WTC11 (cell line): ENCODE measurements around the gene HELZ.

Source experiments
- ARID4B ChIP-seq: sonication (generic); formaldehyde crosslinking; IDR thresholded peaks from 2 replicates; pipeline ENCODE4 v1.8.0; 2023; ENCODE audit warnings: missing genetic modification reagents, mild to moderate bottlenecking, borderline replicate concordance
- ATF6 ChIP-seq: sonication (generic); formaldehyde crosslinking; IDR thresholded peaks from 2 replicates; pipeline ENCODE4 v1.8.1; 2023; ENCODE audit warnings: mild to moderate bottlenecking, missing genetic modification reagents
- CTCF ChIP-seq: fragments of 200-600 bp; IDR thresholded peaks from 2 replicates; pipeline ENCODE4 v1.8.0; 2022; ENCODE audit warnings: antibody characterized with exemption
- E2F4 ChIP-seq: sonication (generic); formaldehyde crosslinking; IDR thresholded peaks from 2 replicates; pipeline ENCODE4 v1.8.1; 2022; ENCODE audit warnings: low read depth, mild to moderate bottlenecking, moderate library complexity, missing genetic modification reagents, borderline replicate concordance
- ESRRA ChIP-seq: sonication (generic); formaldehyde crosslinking; IDR thresholded peaks from 2 replicates; pipeline ENCODE4 v1.8.1; 2022; ENCODE audit warnings: mild to moderate bottlenecking, missing genetic modification reagents, borderline replicate concordance
- HMGXB4 ChIP-seq: sonication (generic); formaldehyde crosslinking; IDR thresholded peaks from 2 replicates; pipeline ENCODE4 v1.8.1; 2023; ENCODE audit warnings: mild to moderate bottlenecking, moderate library complexity, missing genetic modification reagents
- MAX ChIP-seq: sonication (generic); formaldehyde crosslinking; IDR thresholded peaks from 2 replicates; pipeline ENCODE4 v1.8.0; 2022; ENCODE audit warnings: mild to moderate bottlenecking, missing genetic modification reagents
- MLX ChIP-seq: sonication (generic); formaldehyde crosslinking; IDR thresholded peaks from 2 replicates; pipeline ENCODE4 v1.8.1; 2023; ENCODE audit warnings: mild to moderate bottlenecking, missing genetic modification reagents, moderate library complexity
- USF1 ChIP-seq: sonication (generic); formaldehyde crosslinking; IDR thresholded peaks from 2 replicates; pipeline ENCODE4 v1.8.0; 2022; ENCODE audit warnings: mild to moderate bottlenecking, missing genetic modification reagents

GRCh38 chr17:67238991-67239390, 6.0 kb downstream of the HELZ start:
- TF ChIP-seq CTCF (no peak), ATF6 (CRISPR knock-in tag) (no peak), ESRRA (CRISPR knock-in tag) (no peak), MAX (CRISPR knock-in tag) (no peak), MLX (no peak), ARID4B (CRISPR knock-in tag) (no peak), USF1 (CRISPR knock-in tag) (no peak), E2F4 (CRISPR knock-in tag) (no peak), HMGXB4 (CRISPR knock-in tag) (no peak)
